GM12872 (cell line): ENCODE data around the gene SND1.

ENCODE experiments used
- CTCF ChIP-seq: IDR thresholded peaks from 3 replicates; pipeline ENCODE4 v1.5.1; 2011; ENCODE audit warnings: low read depth, mild to moderate bottlenecking, low read length, moderate library complexity; ENCODE audit not compliant: insufficient read depth

The SND1 gene

DNA sequence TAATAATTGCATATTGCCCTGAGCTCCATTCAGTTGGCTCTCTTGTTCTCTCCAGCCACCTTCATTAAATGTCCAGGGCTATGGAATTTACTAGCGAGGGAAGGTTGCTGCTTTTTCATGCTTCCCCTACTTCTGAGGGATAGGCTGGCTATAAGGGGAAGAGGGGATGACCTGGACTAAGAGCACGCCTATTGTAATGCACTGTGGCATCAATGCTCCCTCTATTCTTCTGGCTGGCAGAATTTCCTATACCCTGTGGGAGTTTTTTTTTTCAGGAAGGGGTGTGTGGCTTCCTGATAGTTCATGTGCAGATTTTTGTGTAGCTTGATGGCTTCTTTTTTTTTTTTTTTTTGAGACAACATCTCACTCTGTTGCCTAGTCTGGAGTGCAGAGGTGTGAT lies 155.8 kb downstream of the SND1 start:
- no peak for TF ChIP-seq CTCF

- TF ChIP-seq CTCF = no peak
Observed at GRCh38 chr7:127809261-127809702, 157.3 kb downstream of the SND1 start.

- no peak for TF ChIP-seq CTCF
Observed at GRCh38 chr7:127810113-127810512, 158.1 kb downstream of the SND1 start.

GRCh38 chr7:127810696-127811660 lies 159.0 kb downstream of the SND1 start:
- no peak for TF ChIP-seq CTCF

DNA sequence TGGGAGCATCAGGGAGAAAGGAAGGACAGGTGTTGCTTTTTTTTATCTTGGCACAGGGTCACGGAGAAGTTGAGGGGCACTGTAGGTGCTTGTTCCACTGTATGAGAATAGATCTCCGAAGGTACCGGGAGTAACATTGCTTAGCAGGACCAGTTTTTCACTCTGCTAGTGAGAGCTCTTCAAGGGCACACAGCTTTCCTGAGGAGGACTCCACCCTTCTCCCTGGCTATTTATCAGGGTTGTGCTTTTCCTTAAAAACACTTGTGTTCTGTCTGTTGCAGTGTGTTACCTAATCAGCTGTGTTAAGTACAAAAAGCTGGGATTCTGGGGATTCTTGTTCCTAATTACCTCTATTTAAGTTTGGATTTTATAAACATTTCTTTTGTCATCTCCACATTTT lies 160.5 kb downstream of the SND1 start:
- TF ChIP-seq CTCF = no peak

- no peak for TF ChIP-seq CTCF
Observed at GRCh38 chr7:127813991-127814541, 162.1 kb downstream of the SND1 start.

DNA sequence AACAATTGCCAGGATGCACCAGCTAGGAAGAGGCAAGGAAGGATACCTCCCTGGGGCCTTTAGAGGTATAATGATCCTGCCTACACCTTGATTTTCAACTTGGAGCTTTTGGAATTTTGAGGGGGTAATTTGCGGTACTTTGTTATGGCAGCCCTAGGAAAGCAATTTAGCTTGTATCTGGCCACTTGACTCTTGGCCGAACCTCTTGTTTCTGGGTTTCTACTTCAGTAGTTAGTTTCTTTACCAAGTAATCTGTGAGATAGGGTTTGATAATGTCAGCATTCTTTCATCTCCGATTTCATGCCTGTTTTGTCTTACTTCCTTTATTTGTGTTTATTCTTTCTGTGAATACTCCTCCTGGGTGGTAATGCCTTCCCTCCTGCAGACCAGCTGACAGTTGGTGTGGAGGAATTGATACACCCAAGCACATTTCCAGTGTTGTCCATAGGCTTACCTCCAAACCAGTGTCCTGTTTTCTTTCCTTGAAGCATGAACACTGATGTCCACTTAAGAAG lies 163.7 kb downstream of the SND1 start:
- no peak for TF ChIP-seq CTCF
